H9 (cell line): ENCODE results near the gene TMED6. TPM values are rescaled to one million over a fixed set of nuclear protein-coding genes. Genes with fewer than 3 reads are reported as not detected.

Source experiments
- DNase-seq: peaks from one replicate; pipeline ENCODE4 v3.0.0-alpha.2; 2017
- H2AFZ ChIP-seq: one replicate; pipeline ENCODE4 v1.6.1; 2013; ENCODE audit warnings: mild to moderate bottlenecking, low read length, control low read depth, moderate library complexity
- H2AK5ac ChIP-seq: 2 replicates; pipeline ENCODE4 v1.6.1; 2013; ENCODE audit warnings: low read length, control low read depth, mixed read lengths; ENCODE audit not compliant: insufficient read length
- H2BK120ac ChIP-seq: one replicate; pipeline ENCODE4 v1.6.1; 2013; ENCODE audit warnings: low read depth, mild to moderate bottlenecking, low read length, control low read depth, inconsistent platforms; ENCODE audit not compliant: poor library complexity, severe bottlenecking
- H2BK12ac ChIP-seq: 2 replicates; pipeline ENCODE4 v1.6.1; 2013; ENCODE audit warnings: low read length, control low read depth, mixed read lengths, low read depth; ENCODE audit not compliant: insufficient read length
- H2BK15ac ChIP-seq: 2 replicates; pipeline ENCODE4 v1.6.1; 2013; ENCODE audit warnings: low read depth, low read length, control low read depth
- H2BK20ac ChIP-seq: one replicate; pipeline ENCODE4 v1.6.1; 2013; ENCODE audit warnings: low read depth, mild to moderate bottlenecking, low read length, control low read depth, inconsistent platforms; ENCODE audit not compliant: poor library complexity, severe bottlenecking
- H2BK5ac ChIP-seq: 2 replicates; pipeline ENCODE4 v1.6.1; 2013; ENCODE audit warnings: low read length, control low read depth, mixed read lengths; ENCODE audit not compliant: insufficient read length
- H3K14ac ChIP-seq: 2 replicates; pipeline ENCODE4 v1.6.1; 2013; ENCODE audit warnings: low read length, control low read depth; ENCODE audit not compliant: insufficient read depth
- H3K18ac ChIP-seq: 2 replicates; pipeline ENCODE4 v1.6.1; 2013; ENCODE audit warnings: low read depth, mild to moderate bottlenecking, mixed read lengths, low read length, control low read depth; ENCODE audit not compliant: insufficient read length
- H3K23ac ChIP-seq: 2 replicates; pipeline ENCODE4 v1.6.1; 2013; ENCODE audit warnings: low read length, control low read depth, mixed read lengths, low read depth; ENCODE audit not compliant: insufficient read length
- H3K23me2 ChIP-seq: 2 replicates; pipeline ENCODE4 v1.6.1; 2013; ENCODE audit warnings: low read depth, mild to moderate bottlenecking, mixed read lengths, low read length, control low read depth; ENCODE audit not compliant: insufficient read length, poor library complexity, severe bottlenecking
- H3K27ac ChIP-seq: 2 replicates; pipeline ENCODE4 v1.5.1; 2013; ENCODE audit warnings: low read length, control low read depth, mixed read lengths, low read depth; ENCODE audit not compliant: insufficient read length
- H3K27me3 ChIP-seq: 2 replicates; pipeline ENCODE4 v1.6.1; 2013; ENCODE audit warnings: low read length, control low read depth, inconsistent platforms; ENCODE audit not compliant: insufficient read depth
- H3K4ac ChIP-seq: 2 replicates; pipeline ENCODE4 v1.6.1; 2013; ENCODE audit warnings: low read depth, mild to moderate bottlenecking, control low read depth, inconsistent platforms, low read length, moderate library complexity
- H3K4me1 ChIP-seq: 2 replicates; pipeline ENCODE4 v1.6.1; 2013; ENCODE audit warnings: low read length, control low read depth, inconsistent platforms; ENCODE audit not compliant: insufficient read depth
- H3K4me2 ChIP-seq: 2 replicates; pipeline ENCODE4 v1.6.1; 2013; ENCODE audit warnings: low read length, control low read depth, mixed read lengths; ENCODE audit not compliant: insufficient read length, insufficient read depth
- H3K56ac ChIP-seq: 2 replicates; pipeline ENCODE4 v1.6.1; 2013; ENCODE audit warnings: low read depth, mild to moderate bottlenecking, mixed read lengths, low read length, control low read depth; ENCODE audit not compliant: insufficient read length
- H3K79me1 ChIP-seq: 2 replicates; pipeline ENCODE4 v1.6.1; 2013; ENCODE audit warnings: low read depth, mild to moderate bottlenecking, moderate library complexity, low read length, control low read depth, inconsistent platforms; ENCODE audit not compliant: insufficient read depth, poor library complexity, severe bottlenecking
- H3K79me2 ChIP-seq: 2 replicates; pipeline ENCODE4 v1.6.1; 2013; ENCODE audit warnings: low read length, control low read depth, inconsistent platforms; ENCODE audit not compliant: insufficient read depth
- H3K9ac ChIP-seq: 2 replicates; pipeline ENCODE4 v1.6.1; 2013; ENCODE audit warnings: low read length, control low read depth, mixed read lengths; ENCODE audit not compliant: insufficient read length; ENCODE audit errors: extremely low read depth
- H3K9me3 ChIP-seq: one replicate; pipeline ENCODE4 v1.6.1; 2013; ENCODE audit warnings: low read depth, low read length, inconsistent platforms; ENCODE audit not compliant: control insufficient read depth
- H3T11ph ChIP-seq: one replicate; pipeline ENCODE4 v1.6.1; 2013; ENCODE audit warnings: mild to moderate bottlenecking, low read length, control low read depth, inconsistent platforms
- H4K20me1 ChIP-seq: one replicate; pipeline ENCODE4 v1.6.1; 2013; ENCODE audit not compliant: control insufficient read depth, insufficient read length, insufficient read depth
- H4K5ac ChIP-seq: 2 replicates; pipeline ENCODE4 v1.6.1; 2013; ENCODE audit warnings: low read depth, mild to moderate bottlenecking, mixed read lengths, low read length, control low read depth; ENCODE audit not compliant: insufficient read length
- H4K8ac ChIP-seq: replicated peaks from 2 replicates; pipeline ENCODE4 v1.6.1; 2013; ENCODE audit warnings: low read length, control low read depth, mixed read lengths, low read depth; ENCODE audit not compliant: insufficient read length
- H4K91ac ChIP-seq: 2 replicates; pipeline ENCODE4 v1.6.1; 2013; ENCODE audit warnings: low read depth, mild to moderate bottlenecking, moderate library complexity, mixed read lengths, low read length, control low read depth; ENCODE audit not compliant: insufficient read length
- H3K27ac Mint-ChIP-seq, 3 experiments: 2 replicates in 2 of 3; 3 replicates in 1 of 3; pipeline ENCODE4 v1.8.0; 2020 to 2021; ENCODE audit warnings: mixed read lengths in 3 of 3, mild to moderate bottlenecking in 1 of 3, moderate library complexity in 1 of 3
- H3K27me3 Mint-ChIP-seq: 2 replicates; pipeline ENCODE4 v1.8.0; 2021; ENCODE audit warnings: low read depth, mild to moderate bottlenecking, moderate library complexity, mixed read lengths
- H3K36me3 Mint-ChIP-seq, 3 experiments: 2 replicates in 2 of 3; 3 replicates in 1 of 3; pipeline ENCODE4 v1.8.0; 2020 to 2021; ENCODE audit warnings: low read depth in 3 of 3, mixed read lengths in 3 of 3; ENCODE audit not compliant: insufficient read depth in 1 of 3
- H3K4me1 Mint-ChIP-seq, 2 experiments: 2 replicates each; pipeline ENCODE4 v1.8.0; 2020; ENCODE audit warnings: mixed read lengths in 2 of 2
- H3K4me3 Mint-ChIP-seq, 2 experiments: 2 replicates in 1 of 2; 3 replicates in 1 of 2; pipeline ENCODE4 v1.8.0; 2020 to 2021; ENCODE audit warnings: mild to moderate bottlenecking in 2 of 2, mixed read lengths in 2 of 2, moderate library complexity in 1 of 2
- H3K9me3 Mint-ChIP-seq, 2 experiments: 2 replicates in 1 of 2; 3 replicates in 1 of 2; pipeline ENCODE4 v1.8.0; 2020; ENCODE audit warnings: mild to moderate bottlenecking in 2 of 2, mixed read lengths in 2 of 2, moderate library complexity in 1 of 2
- WGBS: extraction: QIAGEN DNeasy Blood & Tissue Kit; methylation state at CpG from one replicate; pipeline ENCODE4 v1.1.7; 2013; ENCODE audit warnings: missing lambda C conversion rate, low lambda C conversion rate, mixed read lengths; ENCODE audit not compliant: insufficient read length; ENCODE audit errors: extremely low coverage; 5-methylcytosine and 5-hydroxymethylcytosine counted together
- total RNA-seq: library from RNA; stranded (reverse); gene quantifications from 2 replicates; pipeline ENCODE4 v1.2.1, GENCODE V29; 2021
- TF ChIP-seq, protein P1 (sequence below): fragments of 200-600 bp; sonication (generic); conservative IDR thresholded peaks from 3 replicates; pipeline ENCODE4 v1.8.0; 2021; ENCODE audit warnings: antibody characterized with exemption, mild to moderate bottlenecking

The TMED6 gene
- total RNA-seq, 1 experiment from 2014 or later, result 0.31 TPM

GRCh38 chr16:69348222-69348621, 3.4 kb downstream of the TMED6 start:
- no peak overlapping the region for H4K5ac ChIP-seq
- no peaks in the 10 kb centered on the region for H3K4me1 ChIP-seq
- no peaks in the 10 kb centered on the region for H3K79me2 ChIP-seq
- TF ChIP-seq, protein P1, sequence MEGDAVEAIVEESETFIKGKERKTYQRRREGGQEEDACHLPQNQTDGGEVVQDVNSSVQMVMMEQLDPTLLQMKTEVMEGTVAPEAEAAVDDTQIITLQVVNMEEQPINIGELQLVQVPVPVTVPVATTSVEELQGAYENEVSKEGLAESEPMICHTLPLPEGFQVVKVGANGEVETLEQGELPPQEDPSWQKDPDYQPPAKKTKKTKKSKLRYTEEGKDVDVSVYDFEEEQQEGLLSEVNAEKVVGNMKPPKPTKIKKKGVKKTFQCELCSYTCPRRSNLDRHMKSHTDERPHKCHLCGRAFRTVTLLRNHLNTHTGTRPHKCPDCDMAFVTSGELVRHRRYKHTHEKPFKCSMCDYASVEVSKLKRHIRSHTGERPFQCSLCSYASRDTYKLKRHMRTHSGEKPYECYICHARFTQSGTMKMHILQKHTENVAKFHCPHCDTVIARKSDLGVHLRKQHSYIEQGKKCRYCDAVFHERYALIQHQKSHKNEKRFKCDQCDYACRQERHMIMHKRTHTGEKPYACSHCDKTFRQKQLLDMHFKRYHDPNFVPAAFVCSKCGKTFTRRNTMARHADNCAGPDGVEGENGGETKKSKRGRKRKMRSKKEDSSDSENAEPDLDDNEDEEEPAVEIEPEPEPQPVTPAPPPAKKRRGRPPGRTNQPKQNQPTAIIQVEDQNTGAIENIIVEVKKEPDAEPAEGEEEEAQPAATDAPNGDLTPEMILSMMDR, result no peak
- H4K91ac ChIP-seq, result no peak overlapping the region
- no peaks in the 10 kb centered on the region for H3K79me1 ChIP-seq
- H3K4me1 Mint-ChIP-seq, result no peaks in the 10 kb centered on the region
- DNase-seq, result no peak
- no peak overlapping the region for H3K23ac ChIP-seq
- H3K9me3 ChIP-seq, result no peaks in the 10 kb centered on the region
- H3K27me3 Mint-ChIP-seq, result no peaks in the 10 kb centered on the region
- no peak overlapping the region for H3T11ph ChIP-seq
- no CpG with 5 or more reads among the region's 6 CpGs for WGBS
- H3K4me2 ChIP-seq, result no peak overlapping the region
- no peak overlapping the region for H2BK12ac ChIP-seq
- H3K36me3 Mint-ChIP-seq, result peaks cover 4 to 18% (median 8%) of the 10 kb centered on the region in 3 experiments
- H3K27ac ChIP-seq, result no peak overlapping the region
- H3K4me3 Mint-ChIP-seq, result no peak overlapping the region
- no peak overlapping the region for H3K14ac ChIP-seq
- no peak overlapping the region for H2AFZ ChIP-seq
- H2BK20ac ChIP-seq, result no peak overlapping the region
- H3K27me3 ChIP-seq, result no peaks in the 10 kb centered on the region
- H4K8ac ChIP-seq, result no peak overlapping the region
- H2BK5ac ChIP-seq, result no peak overlapping the region
- H2BK120ac ChIP-seq, result no peak overlapping the region
- H3K9ac ChIP-seq, result no peak overlapping the region
- no peak overlapping the region; a peak in 1 of 7 replicates for H3K27ac Mint-ChIP-seq
- no peaks in the 10 kb centered on the region for H3K23me2 ChIP-seq
- no peak overlapping the region for H3K4ac ChIP-seq
- no peak overlapping the region for H3K56ac ChIP-seq
- H3K18ac ChIP-seq, result no peak overlapping the region
- no peaks in the 10 kb centered on the region for H4K20me1 ChIP-seq
- no peak overlapping the region for H2AK5ac ChIP-seq
- H2BK15ac ChIP-seq, result no peak overlapping the region
- H3K9me3 Mint-ChIP-seq, result no peaks in the 10 kb centered on the region
